Small intestine (tissue), 7 donors: ENCODE measurements around the gene NLGN4X. TPM values are rescaled to one million over a fixed set of nuclear protein-coding genes. Genes with fewer than 3 reads are reported as not detected.

Experiments used
- DNase-seq, 2 donors: peaks; one replicate each; pipeline versions ENCODE4 v3.0.0 to v3.0.0-alpha.2; 2013
- FAIRE-seq: peaks from 2 replicates; lab custom pipeline; 2012; peaks lifted over from hg19 to GRCh38; lab: Jason Lieb, UNC
- H3K27ac ChIP-seq, 3 donors: one replicate each; pipeline ENCODE4 v1.5.1; 2013; ENCODE audit warnings: low read length in 2 of 3, mild to moderate bottlenecking in 2 of 3, control low read depth in 1 of 3, inconsistent platforms in 1 of 3, low read depth in 1 of 3, moderate library complexity in 1 of 3
- H3K27me3 ChIP-seq, 3 donors: one replicate each; pipeline ENCODE4 v1.6.1; 2013; ENCODE audit warnings: low read length in 3 of 3, inconsistent platforms in 1 of 3; ENCODE audit not compliant: control insufficient read depth in 3 of 3, insufficient read depth in 3 of 3
- H3K36me3 ChIP-seq, 3 donors: one replicate each; pipeline ENCODE4 v1.6.1; 2013; ENCODE audit warnings: low read length in 3 of 3, inconsistent platforms in 1 of 3, low read depth in 1 of 3, mild to moderate bottlenecking in 1 of 3, moderate library complexity in 1 of 3; ENCODE audit not compliant: control insufficient read depth in 3 of 3, insufficient read depth in 2 of 3
- H3K4me1 ChIP-seq, 3 donors: one replicate each; pipeline ENCODE4 v1.6.1; 2013; ENCODE audit warnings: low read length in 2 of 3, inconsistent platforms in 1 of 3, low read depth in 1 of 3, mild to moderate bottlenecking in 1 of 3, moderate library complexity in 1 of 3; ENCODE audit not compliant: control insufficient read depth in 3 of 3, insufficient read depth in 2 of 3
- H3K4me3 ChIP-seq, 3 donors: one replicate each; pipeline ENCODE4 v1.5.1; 2013; ENCODE audit warnings: low read length in 3 of 3, control low read depth in 1 of 3, inconsistent platforms in 1 of 3, low read depth in 1 of 3, mild to moderate bottlenecking in 1 of 3, moderate library complexity in 1 of 3
- H3K9me3 ChIP-seq, 2 donors: one replicate each; pipeline ENCODE4 v1.6.1; 2013; ENCODE audit warnings: low read depth in 1 of 2, low read length in 1 of 2; ENCODE audit not compliant: control insufficient read depth in 2 of 2, insufficient read depth in 1 of 2
- WGBS, 3 donors: extraction: QIAGEN DNeasy Blood & Tissue Kit; methylation state at CpG; one replicate each; pipeline ENCODE4 v1.1.7; 2013; 5-methylcytosine and 5-hydroxymethylcytosine counted together
- polyA plus RNA-seq, 4 donors: library from polyadenylated mRNA; stranded (reverse) in 3 of 4; unstranded in 1 of 4; fragments of 200-250 nt in 3 of 4; fragments of 120-200 nt in 1 of 4; gene quantifications; one replicate each; pipeline versions ENCODE4 v1.2.1 to v1.2.3, GENCODE V29; 2013
- donor health status: healthy with polysubstance abuse.
- donor health status: control.
- donor health status: control.
- donor health status: Bipolar disorder and iron deficiency.
- donor health status: healthy.

The NLGN4X gene
- polyA plus RNA-seq, 4 donors = 0.27 to 4.7 (median 1.3) TPM; not detected in 1

DNA sequence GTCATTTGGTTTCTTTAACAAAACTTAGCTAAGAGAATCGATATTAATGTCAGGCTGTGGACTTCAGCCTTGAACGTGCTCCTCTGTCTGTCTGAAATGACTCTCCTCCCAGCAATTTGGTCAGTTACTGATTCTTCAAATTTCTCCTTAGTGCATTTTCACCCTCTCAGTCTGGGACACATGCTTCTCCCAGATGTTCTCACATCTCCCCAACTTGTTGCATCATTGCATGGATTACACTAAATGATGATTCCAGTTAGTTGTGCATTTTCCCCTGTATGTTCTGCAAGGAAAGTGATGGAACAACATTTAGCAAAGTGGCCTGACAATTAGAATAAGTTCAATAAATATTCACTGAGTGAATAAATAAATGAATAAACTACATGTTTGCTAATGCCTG, 94.4 kb downstream of the NLGN4X start:
- no peak for FAIRE-seq
- Histone ChIP-seq H3K27ac (no peak overlapping the region), H3K4me3 (no peak overlapping the region), H3K36me3 (no peaks in the 10 kb centered on the region), H3K4me1 (no peaks in the 10 kb centered on the region), H3K9me3 (no peaks in the 10 kb centered on the region), H3K27me3 (no peaks in the 10 kb centered on the region)
- WGBS, 3 donors = 71 to 88% (median 87%) methylated on average over 2 of the region's 2 CpGs
- DNase-seq = no peak

DNA sequence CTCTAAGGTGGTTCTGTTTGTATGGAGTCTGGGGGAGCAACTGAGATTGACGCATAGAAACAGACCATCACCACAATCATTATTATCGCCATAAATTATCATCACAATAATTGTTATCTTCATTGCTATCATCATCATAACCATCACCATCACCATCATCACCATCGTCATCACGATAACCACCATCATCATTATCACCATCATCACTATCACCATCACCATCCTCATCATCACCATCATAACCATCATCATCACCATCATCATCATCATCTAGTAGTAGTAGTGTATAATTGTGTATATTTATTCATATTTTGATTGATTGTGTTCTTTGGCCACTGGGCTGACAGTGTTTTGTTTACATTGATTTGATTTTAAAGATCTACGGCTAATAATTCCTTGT, 95.7 kb downstream of the NLGN4X start:
- no peak overlapping the region for H3K27ac ChIP-seq
- H3K4me3 ChIP-seq = no peak overlapping the region
- no peaks in the 10 kb centered on the region for H3K27me3 ChIP-seq
- FAIRE-seq (no peak), DNase-seq (no peak)
- no peaks in the 10 kb centered on the region for H3K4me1 ChIP-seq
- H3K36me3 ChIP-seq = no peaks in the 10 kb centered on the region
- H3K9me3 ChIP-seq = no peaks in the 10 kb centered on the region
- WGBS, 3 donors = 94 to 98% (median 95%) methylated on average over 5 of the region's 5 CpGs

DNA sequence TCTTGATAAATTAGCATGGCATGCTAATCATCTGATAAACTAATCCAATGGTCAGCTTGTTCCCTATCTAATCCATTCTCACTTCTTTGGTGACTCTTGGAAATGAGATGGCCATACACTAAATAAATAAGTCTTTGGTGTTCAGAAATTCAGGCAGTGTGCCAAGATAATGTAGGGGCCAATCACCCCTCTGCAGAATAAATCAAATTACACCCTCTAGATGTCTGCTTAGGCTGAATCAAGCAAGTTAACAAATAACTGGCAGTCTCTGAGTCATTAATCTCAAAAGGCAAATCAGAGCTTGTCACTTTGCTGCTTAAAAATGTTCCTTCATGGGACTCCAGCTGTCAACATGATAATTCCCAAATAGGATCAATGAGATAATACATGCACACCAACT, 97.4 kb downstream of the NLGN4X start:
- Histone ChIP-seq H3K9me3 (no peaks in the 10 kb centered on the region), H3K4me3 (no peak overlapping the region), H3K27ac (no peak overlapping the region), H3K27me3 (no peaks in the 10 kb centered on the region), H3K36me3 (no peaks in the 10 kb centered on the region), H3K4me1 (no peaks in the 10 kb centered on the region)
- DNase-seq = no peak
- FAIRE-seq = no peak

DNA sequence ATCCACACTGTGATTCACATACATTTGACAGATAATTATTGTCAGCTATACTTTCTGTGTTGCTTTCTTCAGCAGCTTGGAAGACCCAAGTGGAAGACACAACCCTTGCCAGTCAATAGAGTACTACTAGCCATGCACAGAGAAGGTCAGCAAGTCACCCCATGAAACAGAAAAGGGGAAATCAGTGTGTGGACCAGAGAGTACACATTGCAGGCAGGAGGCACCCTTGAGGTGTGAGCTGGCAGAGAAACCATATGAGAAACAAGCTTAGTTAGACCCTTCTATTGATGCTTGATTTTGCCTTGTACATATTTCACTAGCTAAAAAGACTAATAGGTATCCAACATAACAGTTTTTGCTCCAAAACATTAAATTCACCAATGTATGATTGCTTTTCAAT, 99.5 kb downstream of the NLGN4X start:
- H3K27me3 ChIP-seq = no peaks in the 10 kb centered on the region
- DNase-seq = no peak
- H3K36me3 ChIP-seq = no peaks in the 10 kb centered on the region
- H3K4me3 ChIP-seq = no peak overlapping the region
- no peak overlapping the region for H3K27ac ChIP-seq
- H3K9me3 ChIP-seq = no peaks in the 10 kb centered on the region
- FAIRE-seq = no peak
- no peaks in the 10 kb centered on the region for H3K4me1 ChIP-seq

DNA sequence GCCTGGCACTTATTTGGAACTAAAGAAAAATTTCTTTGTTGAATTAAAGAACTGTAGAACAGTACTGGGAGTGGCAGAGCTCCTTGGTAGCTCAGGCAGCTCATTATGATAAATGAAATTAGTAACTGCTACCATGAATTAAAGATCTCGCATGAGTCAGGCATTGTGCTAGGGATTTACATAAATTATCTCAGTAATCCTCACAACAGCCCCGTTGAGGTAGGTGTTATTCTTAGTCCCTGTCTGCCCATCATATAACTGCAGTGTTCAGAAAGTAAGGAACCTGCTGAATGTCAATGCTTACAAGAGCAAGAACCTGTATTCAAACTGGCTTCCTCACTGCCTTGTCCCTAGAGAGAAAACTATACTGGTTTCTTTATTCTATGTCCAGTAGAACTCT, 108.3 kb downstream of the NLGN4X start:
- no peak for DNase-seq
- 48 to 65% (median 59%) methylated on average over 2 of the region's 2 CpGs for WGBS, 3 donors

DNA sequence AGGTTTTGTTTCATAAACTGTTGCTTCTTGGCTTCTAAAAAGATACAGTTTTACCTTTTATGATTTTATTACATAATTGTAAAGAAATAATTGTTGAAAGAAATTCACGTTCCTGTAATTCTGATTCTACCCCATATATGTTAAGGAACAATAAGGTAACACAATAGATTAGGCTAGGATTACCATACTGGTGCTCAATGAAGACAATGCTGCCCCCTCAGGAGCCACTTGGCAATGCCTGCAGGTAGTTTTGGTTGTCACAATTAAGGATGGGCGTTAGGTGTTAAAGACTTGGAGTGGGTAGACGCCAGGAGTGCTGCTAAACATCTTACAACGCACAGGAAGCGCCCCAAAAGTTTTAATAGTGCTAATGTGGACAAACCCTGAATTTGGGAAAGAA, 133.2 kb downstream of the NLGN4X start:
- Histone ChIP-seq H3K27me3 (no peaks in the 10 kb centered on the region), H3K36me3 (no peaks in the 10 kb centered on the region), H3K27ac (no peak overlapping the region), H3K4me1 (no peaks in the 10 kb centered on the region), H3K9me3 (no peaks in the 10 kb centered on the region), H3K4me3 (no peak overlapping the region)
- FAIRE-seq (no peak), DNase-seq (no peak)
- 49 to 67% (median 55%) methylated on average over 5 of the region's 5 CpGs for WGBS, 3 donors

More for the DNA sequence above, 108.3 kb downstream of the NLGN4X start:
- Histone ChIP-seq H3K4me3 (no peak overlapping the region), H3K4me1 (no peaks in the 10 kb centered on the region), H3K36me3 (no peaks in the 10 kb centered on the region), H3K27ac (no peak overlapping the region), H3K9me3 (no peaks in the 10 kb centered on the region), H3K27me3 (no peaks in the 10 kb centered on the region)
- FAIRE-seq = no peak

DNA sequence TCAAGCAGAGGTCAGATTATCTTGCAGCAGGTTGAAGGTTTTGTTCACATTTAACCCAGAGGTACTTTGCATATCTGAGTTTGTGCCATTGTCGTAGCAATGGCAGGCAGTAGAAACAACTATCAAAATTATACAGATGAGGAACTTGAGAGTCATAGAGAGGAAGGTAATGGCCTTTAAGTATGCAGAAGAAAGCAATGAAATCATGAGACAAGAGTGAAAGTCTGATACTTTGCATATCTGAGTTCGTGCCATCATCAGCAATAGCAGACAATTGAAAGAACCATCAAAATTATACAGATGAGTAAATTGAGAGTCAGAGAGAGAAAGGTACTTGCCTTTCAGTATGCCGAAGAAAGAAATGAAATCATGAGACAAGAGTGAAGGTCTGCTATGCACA, 154.1 kb downstream of the NLGN4X start:
- FAIRE-seq (no peak), DNase-seq (no peak)
- H3K9me3 ChIP-seq = no peaks in the 10 kb centered on the region
- H3K4me1 ChIP-seq = no peaks in the 10 kb centered on the region
- H3K27ac ChIP-seq = no peak overlapping the region
- H3K27me3 ChIP-seq = no peaks in the 10 kb centered on the region
- H3K4me3 ChIP-seq = no peak overlapping the region
- no peaks in the 10 kb centered on the region for H3K36me3 ChIP-seq
- WGBS, 3 donors = 66 to 86% (median 81%) methylated on average over 3 of the region's 3 CpGs

DNA sequence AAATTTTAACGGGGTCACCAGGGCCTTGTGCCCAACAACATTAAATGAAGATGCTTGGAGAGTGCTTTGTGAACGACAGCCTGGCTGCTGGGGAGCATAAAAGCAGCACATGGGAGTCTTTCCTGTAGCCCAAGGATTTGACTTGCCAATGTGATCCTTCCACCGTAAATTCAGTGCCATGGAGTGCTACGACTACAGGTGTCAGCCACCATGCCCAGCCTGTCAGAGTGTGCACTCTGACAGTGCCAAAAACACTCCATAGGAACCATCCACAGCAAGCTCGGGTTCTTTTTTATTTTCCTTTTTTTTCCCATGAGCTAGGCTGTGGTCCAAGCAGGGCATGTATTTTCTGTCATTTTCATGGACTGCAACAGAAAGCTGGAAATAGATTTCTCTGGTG, 156.9 kb downstream of the NLGN4X start:
- no peak for FAIRE-seq
- Histone ChIP-seq H3K27ac (no peak overlapping the region), H3K9me3 (no peaks in the 10 kb centered on the region), H3K27me3 (no peaks in the 10 kb centered on the region), H3K4me1 (no peaks in the 10 kb centered on the region), H3K4me3 (no peak overlapping the region), H3K36me3 (no peaks in the 10 kb centered on the region)
- WGBS, 3 donors = 68 to 73% (median 69%) methylated on average over 5 of the region's 5 CpGs
- DNase-seq = no peak

DNA sequence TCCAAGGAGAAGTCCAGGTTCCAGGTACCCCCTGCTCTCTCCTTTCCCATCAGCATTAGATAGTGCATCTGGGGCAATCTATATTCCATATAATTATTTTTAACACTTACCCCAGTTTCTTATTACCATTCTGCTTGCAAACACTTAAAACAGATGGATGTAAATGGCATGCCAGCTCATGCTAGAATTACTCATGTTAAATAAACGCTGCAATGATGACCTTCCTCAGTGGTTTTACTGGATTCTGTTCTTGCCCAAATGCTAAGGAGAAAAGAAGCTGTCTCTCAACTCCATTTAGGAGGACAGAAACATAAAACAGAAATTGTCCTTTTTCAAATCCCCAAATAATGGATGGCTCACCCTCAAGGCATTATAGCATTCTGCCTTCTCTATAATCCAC, 161.1 kb downstream of the NLGN4X start:
- WGBS, 3 donors = 76 to 86% (median 85%) methylated on average over 1 of the region's 1 CpG
- FAIRE-seq = no peak
- Histone ChIP-seq H3K4me3 (no peak overlapping the region), H3K27ac (no peak overlapping the region), H3K36me3 (no peaks in the 10 kb centered on the region), H3K4me1 (no peaks in the 10 kb centered on the region), H3K9me3 (no peaks in the 10 kb centered on the region), H3K27me3 (no peaks in the 10 kb centered on the region)
- DNase-seq = no peak
